ENCODE data around the gene BBIP1. TPM values are rescaled to one million over a fixed set of nuclear protein-coding genes. Genes with fewer than 3 reads are reported as not detected.

Gene BBIP1
- total and polyA plus RNA-seq, 10 of the 15 experiments (the other 5 are each of a cell fraction or from before 2014, with no cell fraction given), result 13.8 to 40.8 (median 31.3) TPM

GRCh38 chr10:110863361-110863760, 55.6 kb downstream of the BBIP1 start:
- in situ Hi-C loops (cut with MboI) (no loop called here), intact Hi-C loops (cut with micrococcal nuclease; ENCODE audit: unreplicated experiment) (no loop called here)
- H2AFZ ChIP-seq (ENCODE audit: control insufficient read depth, low read depth, low read length), result no peak overlapping the region
- peaks cover 93% of the 10 kb centered on the region for H3K4me1 ChIP-seq (ENCODE audit: control insufficient read depth, insufficient read depth, low read length)
- H3K27ac ChIP-seq (ENCODE audit: control insufficient read depth, insufficient read depth), result peak overlapping the region; percentile 99
- ATAC-seq, result no peak
- peaks cover 2% of the 10 kb centered on the region; the same call in 1 of the 2 replicates for H3K79me2 ChIP-seq (ENCODE audit: control insufficient read depth, insufficient read depth, low read length)
- H3K4me3 ChIP-seq, result no peak overlapping the region
- H3K4me2 ChIP-seq (ENCODE audit: control insufficient read depth, insufficient read depth), result no peak overlapping the region
- ChIA-PET CTCF (interaction anchor here (1.1 to 2.6 kb wide), 3 partner anchors 10 to 17 kb away, joined by 3 to 8 read pairs (median 6); no protein-coding TSS in a partner anchor), POLR2A (interaction anchor here (0.9 to 6.7 kb wide), 5 partner anchors 12 to 61 kb away, joined by 3 to 145 read pairs (median 10); no protein-coding TSS in a partner anchor), RAD21 (ENCODE audit: unreplicated experiment) (interaction anchor here (1.0 to 1.4 kb wide), 3 partner anchors 8 to 60 kb away, joined by 3 to 9 read pairs (median 4); partner anchors contain the start of gene PDCD4), SMC1A (ENCODE audit: uncharacterized antibody, unreplicated experiment) (interaction anchor here (1.0 to 6.8 kb wide), 6 partner anchors 8 to 60 kb away, joined by 3 to 188 read pairs (median 41); partner anchors contain the start of gene PDCD4)
- H3K36me3 ChIP-seq (ENCODE audit: control insufficient read depth in 2 of 2, insufficient read depth in 2 of 2, low read length in 1 of 2), result no peaks in the 10 kb centered on the region
- no peaks in the 10 kb centered on the region for H3K9me3 ChIP-seq (replicated peaks; ENCODE audit: control insufficient read depth, insufficient read depth, low read length)
- BruUV-seq (replicated peaks), result no TSS peak
- H3K9ac ChIP-seq (ENCODE audit: control insufficient read depth, insufficient read depth, low read length), result no peak overlapping the region
- no peak for FAIRE-seq
- DNase-seq (ENCODE audit: low read depth, low spot score), result no peak
- H4K20me1 ChIP-seq (ENCODE audit: control insufficient read depth, insufficient read depth), result no peaks in the 10 kb centered on the region
- no peaks in the 10 kb centered on the region for H3K27me3 ChIP-seq (replicated peaks in 1 of 2; ENCODE audit: control insufficient read depth in 2 of 2, insufficient read depth in 2 of 2, low read length in 1 of 2)
- TF ChIP-seq SKIL (IDR thresholded peaks at IDR 0.05; ENCODE audit: low read depth, poor library complexity, severe bottlenecking), result no peak
- no peak for TF ChIP-seq TBL1XR1 (IDR thresholded peaks at IDR 0.05; ENCODE audit: low read depth, low read length)
- no peak for TF ChIP-seq ZNF687 (IDR thresholded peaks at IDR 0.05)
- TF ChIP-seq TARDBP (IDR thresholded peaks at IDR 0.05; ENCODE audit: borderline replicate concordance), result no peak
- no peak for TF ChIP-seq ZNF384 (IDR thresholded peaks at IDR 0.05; ENCODE audit: borderline replicate concordance, low read depth, low read length)
- TF ChIP-seq E2F4 (IDR thresholded peaks at IDR 0.05; ENCODE audit: low read depth, low read length), result no peak
- TF ChIP-seq HSF1 (IDR thresholded peaks at IDR 0.05; ENCODE audit: low read depth, low read length), result no peak
- no peak for TF ChIP-seq ZBTB40 (IDR thresholded peaks at IDR 0.05; ENCODE audit: borderline replicate concordance)

Data from GM12878 (cell line).